ENCODE measurements around the gene CHCHD6. TPM values are rescaled to one million over a fixed set of nuclear protein-coding genes. Genes with fewer than 3 reads are reported as not detected.

Gene CHCHD6
- total RNA-seq, 1 donor from 2014 or later, result 31.0 TPM

- TF ChIP-seq, protein P1, sequence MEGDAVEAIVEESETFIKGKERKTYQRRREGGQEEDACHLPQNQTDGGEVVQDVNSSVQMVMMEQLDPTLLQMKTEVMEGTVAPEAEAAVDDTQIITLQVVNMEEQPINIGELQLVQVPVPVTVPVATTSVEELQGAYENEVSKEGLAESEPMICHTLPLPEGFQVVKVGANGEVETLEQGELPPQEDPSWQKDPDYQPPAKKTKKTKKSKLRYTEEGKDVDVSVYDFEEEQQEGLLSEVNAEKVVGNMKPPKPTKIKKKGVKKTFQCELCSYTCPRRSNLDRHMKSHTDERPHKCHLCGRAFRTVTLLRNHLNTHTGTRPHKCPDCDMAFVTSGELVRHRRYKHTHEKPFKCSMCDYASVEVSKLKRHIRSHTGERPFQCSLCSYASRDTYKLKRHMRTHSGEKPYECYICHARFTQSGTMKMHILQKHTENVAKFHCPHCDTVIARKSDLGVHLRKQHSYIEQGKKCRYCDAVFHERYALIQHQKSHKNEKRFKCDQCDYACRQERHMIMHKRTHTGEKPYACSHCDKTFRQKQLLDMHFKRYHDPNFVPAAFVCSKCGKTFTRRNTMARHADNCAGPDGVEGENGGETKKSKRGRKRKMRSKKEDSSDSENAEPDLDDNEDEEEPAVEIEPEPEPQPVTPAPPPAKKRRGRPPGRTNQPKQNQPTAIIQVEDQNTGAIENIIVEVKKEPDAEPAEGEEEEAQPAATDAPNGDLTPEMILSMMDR (IDR thresholded peaks at IDR 0.05; ENCODE audit: unreplicated experiment), result no peak
- DNase-seq (ENCODE audit: low spot score in 2 of 2, unreplicated experiment in 2 of 2), result no peak
- no peaks in the 10 kb centered on the region for H3K9me3 Mint-ChIP-seq
- H3K36me3 Mint-ChIP-seq, result no peaks in the 10 kb centered on the region
- no peaks in the 10 kb centered on the region for H3K27me3 Mint-ChIP-seq (ENCODE audit: low read depth)
- H3K27ac Mint-ChIP-seq, result no peak overlapping the region
- no peak overlapping the region for H3K4me3 Mint-ChIP-seq
- no peaks in the 10 kb centered on the region for H3K4me1 Mint-ChIP-seq
Measured at GRCh38 chr3:126993436-126993835, 289.4 kb downstream of the CHCHD6 start.

GRCh38 chr3:126994661-126995245, 290.7 kb downstream of the CHCHD6 start:
- no peaks in the 10 kb centered on the region for H3K27me3 Mint-ChIP-seq (ENCODE audit: low read depth)
- TF ChIP-seq, protein P1 (IDR thresholded peaks at IDR 0.05; ENCODE audit: unreplicated experiment), result no peak
- DNase-seq (ENCODE audit: low spot score in 2 of 2, unreplicated experiment in 2 of 2), result no peak
- H3K9me3 Mint-ChIP-seq, result no peaks in the 10 kb centered on the region
- no peak overlapping the region for H3K27ac Mint-ChIP-seq
- no peak overlapping the region for H3K4me3 Mint-ChIP-seq
- H3K36me3 Mint-ChIP-seq, result no peaks in the 10 kb centered on the region
- H3K4me1 Mint-ChIP-seq, result no peaks in the 10 kb centered on the region

DNA sequence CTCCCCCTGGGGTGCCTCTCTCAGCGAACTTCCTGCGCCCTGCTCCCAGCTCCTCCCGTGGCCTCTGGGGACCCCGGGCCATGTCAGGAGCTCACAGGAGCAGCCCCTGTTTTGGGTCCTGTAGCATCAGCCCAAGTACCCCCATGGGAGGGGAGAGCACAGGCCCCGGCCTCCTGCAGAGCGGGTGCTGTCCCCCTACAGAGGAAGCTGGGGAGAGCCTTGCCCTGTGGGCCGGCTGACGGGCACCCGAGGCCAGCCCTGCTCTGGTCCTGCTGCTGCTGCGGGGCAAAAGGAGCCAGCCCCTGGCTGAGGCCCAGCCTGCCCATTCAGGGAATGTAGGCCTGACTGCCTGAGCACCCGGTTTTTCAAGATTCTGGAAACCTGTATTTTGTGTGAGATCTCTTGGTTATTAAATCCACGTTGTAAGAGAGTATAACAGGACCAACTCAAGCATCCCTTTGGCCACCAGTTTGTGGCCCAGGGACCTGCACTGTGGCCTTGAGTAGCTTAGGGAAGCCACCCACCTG, 291.3 kb downstream of the CHCHD6 start:
- TF ChIP-seq, protein P1 (IDR thresholded peaks at IDR 0.05; ENCODE audit: unreplicated experiment), result no peak
- Mint-ChIP-seq H3K36me3 (no peaks in the 10 kb centered on the region), H3K4me3 (no peak overlapping the region), H3K4me1 (no peaks in the 10 kb centered on the region), H3K27ac (no peak overlapping the region), H3K9me3 (no peaks in the 10 kb centered on the region), H3K27me3 (ENCODE audit: low read depth) (no peaks in the 10 kb centered on the region)
- DNase-seq (ENCODE audit: low spot score in 2 of 2, unreplicated experiment in 2 of 2), result no peak

DNA sequence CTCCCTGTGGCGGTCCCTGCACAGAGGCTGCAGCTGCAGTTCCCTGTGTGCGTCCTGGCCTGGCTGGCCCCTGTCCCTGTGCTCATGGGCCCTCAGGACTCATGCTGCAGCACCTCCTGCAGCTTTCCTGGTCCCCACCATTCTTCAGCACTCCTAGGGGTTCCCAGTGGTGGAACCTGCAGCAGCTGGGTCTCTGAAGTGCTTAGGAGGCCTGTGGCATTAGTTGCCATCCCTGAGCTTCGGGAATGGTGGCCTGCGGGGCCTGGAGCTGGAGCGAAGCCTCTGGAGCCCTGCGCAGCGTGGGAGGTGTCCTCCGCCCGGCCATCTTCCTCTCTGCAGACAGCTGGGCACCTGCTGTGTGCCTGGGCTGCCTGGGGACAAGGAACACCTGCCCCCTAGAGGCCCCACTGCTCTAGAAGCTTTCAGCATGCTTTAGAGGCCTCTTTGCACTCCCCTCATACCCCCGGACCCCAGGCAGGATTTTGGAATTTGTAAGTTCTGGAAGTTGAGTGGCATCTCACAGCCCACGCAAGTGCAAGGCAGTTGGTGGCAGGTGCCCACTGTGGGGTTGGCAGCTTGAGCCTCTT, 292.0 kb downstream of the CHCHD6 start:
- H3K27ac Mint-ChIP-seq, result no peak overlapping the region
- H3K4me1 Mint-ChIP-seq, result no peaks in the 10 kb centered on the region
- H3K9me3 Mint-ChIP-seq, result no peaks in the 10 kb centered on the region
- TF ChIP-seq, protein P1 (IDR thresholded peaks at IDR 0.05; ENCODE audit: unreplicated experiment), result no peak
- no peaks in the 10 kb centered on the region for H3K36me3 Mint-ChIP-seq
- DNase-seq (ENCODE audit: low spot score in 2 of 2, unreplicated experiment in 2 of 2), result no peak
- no peak overlapping the region for H3K4me3 Mint-ChIP-seq
- H3K27me3 Mint-ChIP-seq (ENCODE audit: low read depth), result no peaks in the 10 kb centered on the region

- DNase-seq (ENCODE audit: low spot score in 2 of 2, unreplicated experiment in 2 of 2), result no peak
- H3K9me3 Mint-ChIP-seq, result no peaks in the 10 kb centered on the region
- no peaks in the 10 kb centered on the region for H3K27me3 Mint-ChIP-seq (ENCODE audit: low read depth)
- no peak overlapping the region for H3K4me3 Mint-ChIP-seq
- H3K27ac Mint-ChIP-seq, result no peak overlapping the region
- H3K4me1 Mint-ChIP-seq, result no peaks in the 10 kb centered on the region
- no peaks in the 10 kb centered on the region for H3K36me3 Mint-ChIP-seq
- TF ChIP-seq, protein P1 (IDR thresholded peaks at IDR 0.05; ENCODE audit: unreplicated experiment), result no peak
Measured at GRCh38 chr3:126996905-126997304, 292.9 kb downstream of the CHCHD6 start.
